ENCODE measurements around the gene GNB5.

- TF ChIP-seq EZH2 (IDR thresholded peaks at IDR 0.05), result no peak
- TF ChIP-seq POLR2AphosphoS5 (IDR thresholded peaks at IDR 0.05; ENCODE audit: borderline replicate concordance, low read depth, low read length), result no peak
- TF ChIP-seq FOXP2 (optimal IDR thresholded peaks at IDR 0.05; ENCODE audit: control extremely low read depth, extremely low read length, insufficient read depth), result no peak
Observed at GRCh38 chr15:52102463-52102862, 88.7 kb downstream of the GNB5 start.
